ENCODE measurements around the gene EXT2. TPM values are rescaled to one million over a fixed set of nuclear protein-coding genes. Genes with fewer than 3 reads are reported as not detected.

The EXT2 gene
- total and polyA plus RNA-seq, 11 donors, result 12.6 to 41.9 (median 31.9) TPM

- Histone ChIP-seq H3K9me3 (no peaks in the 10 kb centered on the region), H3K4me1 (peaks cover 0 to 6% (median 0%) of the 10 kb centered on the region in 12 donors), H3K4me3 (no peak overlapping the region), H3K36me3 (peaks cover 0 to 32% (median 15%) of the 10 kb centered on the region in 9 donors), H3K27ac (no peak overlapping the region), H3K27me3 (no peaks in the 10 kb centered on the region)
- no peak for TF ChIP-seq CTCF (IDR thresholded peaks at IDR 0.05)
- TF ChIP-seq POLR2A (IDR thresholded peaks at IDR 0.05), result no peak
- intact Hi-C loops (cut with DNase I), result no loop called here
- DNase-seq, result no peak
- WGBS, 4 donors, result 79 to 94% (median 89%) methylated on average over 1 of the region's 1 CpG
- no peak for ATAC-seq
These were observed 103.8 kb downstream of the EXT2 start for GRCh38 chr11:44199298-44199697.

- Histone ChIP-seq H3K36me3 (peaks cover 0 to 32% (median 15%) of the 10 kb centered on the region in 9 donors), H3K9me3 (no peaks in the 10 kb centered on the region), H3K27me3 (no peaks in the 10 kb centered on the region), H3K4me3 (no peak overlapping the region), H3K4me1 (peaks cover 0 to 6% (median 0%) of the 10 kb centered on the region in 12 donors), H3K27ac (no peak overlapping the region)
- WGBS, 4 donors, result 94 to 97% (median 96%) methylated on average over 4 of the region's 4 CpGs
- no peak for DNase-seq
- TF ChIP-seq CTCF (IDR thresholded peaks at IDR 0.05) (no peak), POLR2A (IDR thresholded peaks at IDR 0.05) (no peak)
- intact Hi-C loops (cut with DNase I), result no loop called here
- no peak for ATAC-seq
These were observed 104.3 kb downstream of the EXT2 start for GRCh38 chr11:44199816-44200215.

GRCh38 chr11:44203270-44204043, 108.0 kb downstream of the EXT2 start:
- H3K36me3 ChIP-seq, result peaks cover 0 to 37% (median 20%) of the 10 kb centered on the region in 9 donors
- no peaks in the 10 kb centered on the region for H3K27me3 ChIP-seq
- WGBS, 4 donors, result 61 to 95% (median 69%) methylated on average over 3 of the region's 3 CpGs
- TF ChIP-seq POLR2A (IDR thresholded peaks at IDR 0.05), result no peak
- no peak for TF ChIP-seq CTCF (IDR thresholded peaks at IDR 0.05)
- H3K9me3 ChIP-seq, result no peaks in the 10 kb centered on the region
- H3K4me3 ChIP-seq, result no peak overlapping the region
- ATAC-seq, result peak; percentile 91 to 94 (median 94)
- no peak overlapping the region for H3K27ac ChIP-seq
- DNase-seq, result peak in 4 of 5 donors; percentile 20 to 55 (median 35)
- H3K4me1 ChIP-seq, result peaks cover 0 to 15% (median 0%) of the 10 kb centered on the region in 12 donors
- intact Hi-C loops (cut with DNase I), result no loop called here

GRCh38 chr11:44205352-44205751, 109.9 kb downstream of the EXT2 start:
- DNase-seq (no peak), ATAC-seq (no peak)
- 56 to 73% (median 69%) methylated on average over 3 of the region's 3 CpGs for WGBS, 4 donors
- Histone ChIP-seq H3K36me3 (peaks cover 0 to 35% (median 10%) of the 10 kb centered on the region in 9 donors), H3K9me3 (no peaks in the 10 kb centered on the region), H3K27me3 (no peaks in the 10 kb centered on the region), H3K4me1 (peaks cover 0 to 15% (median 0%) of the 10 kb centered on the region in 12 donors), H3K4me3 (no peak overlapping the region), H3K27ac (no peak overlapping the region)
- intact Hi-C loops (cut with DNase I), result no loop called here
- TF ChIP-seq CTCF (IDR thresholded peaks at IDR 0.05), result no peak
- no peak for TF ChIP-seq POLR2A (IDR thresholded peaks at IDR 0.05)
